PC-3 (cell line): ENCODE measurements around the gene C1QL1. TPM values are rescaled to one million over a fixed set of nuclear protein-coding genes. Genes with fewer than 3 reads are reported as not detected.

Experiments used
- ATAC-seq: fragments of 200-7000 bp; cut with Tn5 transposase; 2 replicates; pipeline ENCODE4 v1.9.1; 2020; ENCODE audit warnings: mild to moderate bottlenecking, moderate library complexity
- BruUV-seq: library from RNA; stranded (reverse); fragments of 400-500 nt; replicated peaks from 2 replicates; lab custom pipeline; 2021; lab: Mats Ljungman, UMichigan
- CTCF ChIA-PET: fragments of 300-600 bp; sonication (Branson Sonifier 250); formaldehyde crosslinking; loops from one replicate; lab custom pipeline; 2022; ENCODE audit warnings: antibody characterized with exemption; lab: Charles Lee
- POLR2A ChIA-PET: fragments of 300-600 bp; sonication (Branson Sonifier 250); formaldehyde crosslinking; loops from one replicate; lab custom pipeline; 2022; ENCODE audit warnings: antibody characterized with exemption; ENCODE audit not compliant: unreplicated experiment; lab: Charles Lee
- DNase-seq: peaks from one replicate; pipeline ENCODE4 v3.0.0-alpha.2; 2015
- H2AFZ ChIP-seq: fragments of 300-600 bp; sonication (generic); 2 replicates; pipeline ENCODE4 v1.6.0; 2016; ENCODE audit warnings: antibody characterized with exemption, low read length
- H3F3A ChIP-seq: fragments of 300-600 bp; sonication (generic); one replicate; pipeline ENCODE4 v1.6.0; 2017; ENCODE audit warnings: antibody characterized with exemption, low read length, control low read depth, mild to moderate bottlenecking; ENCODE audit not compliant: unreplicated experiment
- H3K27ac ChIP-seq: fragments of 300-600 bp; sonication (generic); 2 replicates; pipeline ENCODE4 v1.5.1; 2016; ENCODE audit warnings: mild to moderate bottlenecking, low read length
- H3K27me3 ChIP-seq: fragments of 300-600 bp; sonication (generic); 2 replicates; pipeline ENCODE4 v1.6.1; 2016; ENCODE audit warnings: low read length, mixed read lengths
- H3K36me3 ChIP-seq: fragments of 300-600 bp; sonication (generic); 2 replicates; pipeline ENCODE4 v1.6.1; 2016; ENCODE audit warnings: low read depth, mixed run types, low read length, mixed read lengths
- H3K4me1 ChIP-seq: fragments of 300-600 bp; sonication (generic); 2 replicates; pipeline ENCODE4 v1.5.1; 2016; ENCODE audit warnings: low read length; ENCODE audit not compliant: insufficient read depth
- H3K4me2 ChIP-seq: fragments of 300-600 bp; sonication (generic); 2 replicates; pipeline ENCODE4 v1.6.0; 2016; ENCODE audit warnings: low read length
- H3K4me3 ChIP-seq: fragments of 300-600 bp; sonication (generic); 2 replicates; pipeline ENCODE4 v1.5.1; 2016; ENCODE audit warnings: mild to moderate bottlenecking, low read length, mixed read lengths
- H3K79me2 ChIP-seq: fragments of 300-600 bp; sonication (generic); 2 replicates; pipeline ENCODE4 v1.6.1; 2017; ENCODE audit warnings: low read length, mixed read lengths
- H3K9ac ChIP-seq: fragments of 300-600 bp; sonication (generic); 2 replicates; pipeline ENCODE4 v1.6.0; 2016; ENCODE audit warnings: mild to moderate bottlenecking, low read length
- H3K9me2 ChIP-seq: fragments of 300-600 bp; sonication (generic); replicated peaks from 2 replicates; pipeline ENCODE4 v1.6.1; 2016; ENCODE audit warnings: mixed run types, low read length, mixed read lengths
- H3K9me3 ChIP-seq: fragments of 300-600 bp; sonication (generic); 2 replicates; pipeline ENCODE4 v1.6.1; 2016; ENCODE audit warnings: low read length, mixed read lengths
- H4K20me1 ChIP-seq: fragments of 300-600 bp; sonication (generic); 2 replicates; pipeline ENCODE4 v1.6.1; 2016; ENCODE audit warnings: low read length, mixed read lengths
- EZH2 ChIP-seq: fragments of 300-600 bp; sonication (generic); IDR thresholded peaks from one replicate; pipeline ENCODE4 v1.6.1; 2017; ENCODE audit warnings: antibody characterized with exemption, mild to moderate bottlenecking, low read length; ENCODE audit not compliant: unreplicated experiment
- EZH2phosphoT487 ChIP-seq: fragments of 300-600 bp; sonication (generic); IDR thresholded peaks from 2 replicates; pipeline ENCODE4 v1.6.1; 2018; ENCODE audit warnings: mild to moderate bottlenecking, antibody characterized with exemption, low read length, borderline replicate concordance
- intact Hi-C: fragments of 100-400 bp; cut with micrococcal nuclease; formaldehyde crosslinking; loops from 2 replicates; pipeline ENCODE4 v1.9.0; 2023
- total RNA-seq: library from RNA; depleted of rRNA; stranded (reverse); fragments of >200 nt; gene quantifications from 2 replicates; pipeline ENCODE4 v1.2.3, GENCODE V29; 2014
- TF ChIP-seq, protein P1 (sequence below): fragments of 300-600 bp; sonication (generic); conservative IDR thresholded peaks from 2 replicates; pipeline ENCODE4 v1.5.1; 2017; ENCODE audit warnings: antibody characterized with exemption, low read depth, mild to moderate bottlenecking, low read length

The C1QL1 gene
- total RNA-seq, 1 experiment from 2014 or later, result 2.8 TPM

DNA sequence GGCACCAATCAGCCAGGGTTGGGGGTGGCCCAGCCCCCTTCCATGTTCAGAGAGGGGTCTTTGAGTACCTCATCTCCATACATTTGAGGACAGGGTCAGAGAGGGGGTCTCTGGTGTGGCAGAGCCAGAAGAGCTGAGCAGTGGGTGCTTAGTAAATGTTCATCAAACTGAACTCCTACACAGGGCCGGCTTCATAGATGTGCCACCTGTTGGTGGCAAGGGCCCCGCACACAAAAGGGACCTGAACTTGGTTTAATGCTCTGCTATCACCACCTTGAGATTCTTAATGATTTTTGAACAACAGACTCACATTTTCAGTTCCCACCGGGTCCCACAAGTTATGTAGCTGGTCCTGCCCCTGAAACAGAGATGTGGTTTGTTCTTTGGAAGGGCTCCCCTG is 9.0 kb upstream of the C1QL1 start:
- Histone ChIP-seq H3K4me2 (no peak overlapping the region), H3K79me2 (no peaks in the 10 kb centered on the region), H3K4me3 (no peak overlapping the region), H3K9ac (no peak overlapping the region), H3K9me3 (no peaks in the 10 kb centered on the region), H3K27ac (no peak overlapping the region), H3K4me1 (peaks cover 31% of the 10 kb centered on the region), H4K20me1 (no peaks in the 10 kb centered on the region), H3K27me3 (no peaks in the 10 kb centered on the region), H3F3A (peaks cover 10% of the 10 kb centered on the region), H3K9me2 (no peaks in the 10 kb centered on the region; the same call in 1 of the 2 replicates), H3K36me3 (no peaks in the 10 kb centered on the region), H2AFZ (no peak overlapping the region)
- TF ChIP-seq EZH2, result no peak
- TF ChIP-seq, protein P1, sequence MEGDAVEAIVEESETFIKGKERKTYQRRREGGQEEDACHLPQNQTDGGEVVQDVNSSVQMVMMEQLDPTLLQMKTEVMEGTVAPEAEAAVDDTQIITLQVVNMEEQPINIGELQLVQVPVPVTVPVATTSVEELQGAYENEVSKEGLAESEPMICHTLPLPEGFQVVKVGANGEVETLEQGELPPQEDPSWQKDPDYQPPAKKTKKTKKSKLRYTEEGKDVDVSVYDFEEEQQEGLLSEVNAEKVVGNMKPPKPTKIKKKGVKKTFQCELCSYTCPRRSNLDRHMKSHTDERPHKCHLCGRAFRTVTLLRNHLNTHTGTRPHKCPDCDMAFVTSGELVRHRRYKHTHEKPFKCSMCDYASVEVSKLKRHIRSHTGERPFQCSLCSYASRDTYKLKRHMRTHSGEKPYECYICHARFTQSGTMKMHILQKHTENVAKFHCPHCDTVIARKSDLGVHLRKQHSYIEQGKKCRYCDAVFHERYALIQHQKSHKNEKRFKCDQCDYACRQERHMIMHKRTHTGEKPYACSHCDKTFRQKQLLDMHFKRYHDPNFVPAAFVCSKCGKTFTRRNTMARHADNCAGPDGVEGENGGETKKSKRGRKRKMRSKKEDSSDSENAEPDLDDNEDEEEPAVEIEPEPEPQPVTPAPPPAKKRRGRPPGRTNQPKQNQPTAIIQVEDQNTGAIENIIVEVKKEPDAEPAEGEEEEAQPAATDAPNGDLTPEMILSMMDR, result peak; percentile 47
- no peak for TF ChIP-seq EZH2phosphoT487
- DNase-seq (peak; percentile 22), ATAC-seq (no peak)
- POLR2A ChIA-PET, result no interaction called here
- no TSS peak for BruUV-seq
- CTCF ChIA-PET, result interaction anchor here (1.8 kb wide), 1 partner anchor 57 kb away, joined by 8 read pairs; no protein-coding TSS in a partner anchor
- intact Hi-C loops, result loop anchor here (1.0 kb wide), 1 partner anchor 57 kb away; no protein-coding TSS in a partner anchor

DNA sequence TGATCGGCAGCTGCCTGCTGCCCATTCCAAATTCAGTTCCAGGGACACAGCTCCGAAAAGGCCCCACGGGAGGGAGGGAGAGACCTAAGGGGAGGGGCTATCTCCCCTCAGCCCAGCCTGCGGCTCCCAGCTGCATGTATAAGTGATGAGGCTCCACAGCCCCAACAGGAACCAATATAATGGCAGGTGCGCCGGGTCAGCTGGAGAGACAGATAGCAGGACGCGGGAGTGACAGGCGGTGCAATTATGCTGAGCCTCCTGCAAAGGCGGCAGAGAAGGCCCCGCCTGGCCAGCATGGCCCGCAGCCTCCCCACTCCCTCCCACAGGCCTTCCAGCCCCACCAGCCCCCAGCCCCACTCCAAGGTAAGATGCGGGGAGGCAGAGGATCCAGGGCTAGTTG is 8.1 kb upstream of the C1QL1 start:
- no peaks in the 10 kb centered on the region for H3K36me3 ChIP-seq
- DNase-seq (no peak), ATAC-seq (no peak)
- peaks cover 6% of the 10 kb centered on the region for H3F3A ChIP-seq
- no peaks in the 10 kb centered on the region for H3K27me3 ChIP-seq
- H3K9me2 ChIP-seq, result no peaks in the 10 kb centered on the region
- CTCF ChIA-PET, result interaction anchor here (1.8 kb wide), 1 partner anchor 56 kb away, joined by 8 read pairs; no protein-coding TSS in a partner anchor
- H3K4me2 ChIP-seq, result no peak overlapping the region
- no peaks in the 10 kb centered on the region for H4K20me1 ChIP-seq
- no peak overlapping the region for H3K27ac ChIP-seq
- H3K79me2 ChIP-seq, result no peaks in the 10 kb centered on the region
- peaks cover 25% of the 10 kb centered on the region for H3K4me1 ChIP-seq
- H3K4me3 ChIP-seq, result no peak overlapping the region
- no peak overlapping the region for H2AFZ ChIP-seq
- H3K9ac ChIP-seq, result no peak overlapping the region
- POLR2A ChIA-PET, result no interaction called here
- TF ChIP-seq EZH2phosphoT487, result no peak
- TF ChIP-seq, protein P1, result no peak
- no peak for TF ChIP-seq EZH2
- intact Hi-C loops, result no loop called here
- H3K9me3 ChIP-seq, result no peaks in the 10 kb centered on the region
- no TSS peak for BruUV-seq

GRCh38 chr17:44972953-44973352 is 4.8 kb upstream of the C1QL1 start:
- H3K9me2 ChIP-seq, result no peaks in the 10 kb centered on the region
- no peaks in the 10 kb centered on the region for H3K79me2 ChIP-seq
- intact Hi-C loops, result no loop called here
- no peak overlapping the region for H3K4me2 ChIP-seq
- no peak overlapping the region for H3K9ac ChIP-seq
- no peaks in the 10 kb centered on the region for H4K20me1 ChIP-seq
- H3F3A ChIP-seq, result no peaks in the 10 kb centered on the region
- POLR2A ChIA-PET, result interaction anchor here (0.7 kb wide), 1 partner anchor 8 kb away, joined by 9 read pairs; no protein-coding TSS in a partner anchor
- no peak overlapping the region for H3K27ac ChIP-seq
- DNase-seq (peak; percentile 72), ATAC-seq (no peak)
- no peaks in the 10 kb centered on the region for H3K27me3 ChIP-seq
- CTCF ChIA-PET, result no interaction called here
- BruUV-seq, result no TSS peak
- H3K4me3 ChIP-seq, result no peak overlapping the region
- no peak overlapping the region for H2AFZ ChIP-seq
- no peak for TF ChIP-seq EZH2phosphoT487
- TF ChIP-seq, protein P1, result no peak
- no peak for TF ChIP-seq EZH2
- no peaks in the 10 kb centered on the region for H3K36me3 ChIP-seq
- peaks cover 18% of the 10 kb centered on the region; the same call in 1 of the 2 replicates for H3K4me1 ChIP-seq
- H3K9me3 ChIP-seq, result no peaks in the 10 kb centered on the region
